AG04450 (cell line): ENCODE data around the gene CWF19L1. TPM values are rescaled to one million over a fixed set of nuclear protein-coding genes. Genes with fewer than 3 reads are reported as not detected.

Experiments
- CTCF ChIA-PET: fragments of 300-600, 350-600 bp; formaldehyde crosslinking; extraction: SDS; loops from one replicate; lab custom pipeline; 2022; ENCODE audit warnings: antibody characterized with exemption, inconsistent platforms; lab: Charles Lee
- POLR2A ChIA-PET: fragments of 350-600 bp; formaldehyde crosslinking; extraction: SDS; loops from one replicate; lab custom pipeline; 2021; ENCODE audit warnings: antibody characterized with exemption, inconsistent platforms; lab: Yijun Ruan, JAX
- DNase-seq: peaks from one replicate; pipeline ENCODE4 v3.0.0-alpha.2; 2011; ENCODE audit warnings: low read depth, low spot score
- H3K27ac ChIP-seq: one replicate; pipeline ENCODE4 v1.5.1; 2012; ENCODE audit warnings: low read depth, low read length, control low read depth
- H3K27me3 ChIP-seq: one replicate; pipeline ENCODE4 v1.6.0; 2012; ENCODE audit warnings: low read length; ENCODE audit not compliant: control insufficient read depth, insufficient read depth
- H3K4me3 ChIP-seq: 2 replicates; pipeline ENCODE4 v1.5.1; 2011; ENCODE audit warnings: mild to moderate bottlenecking, low read depth, low read length, control low read depth
- H3K9me3 ChIP-seq: 2 replicates; pipeline ENCODE4 v1.5.1; 2012; ENCODE audit warnings: low read length; ENCODE audit not compliant: control insufficient read depth, insufficient read depth
- polyA plus RNA-seq: library from polyadenylated mRNA; depleted of rRNA; stranded (reverse); fragments of >200 nt; gene quantifications from 2 replicates; pipeline ENCODE4 v1.2.3, GENCODE V29; 2011
- TF ChIP-seq, protein P1 (sequence below): IDR thresholded peaks from 2 replicates; pipeline ENCODE4 v1.5.1; 2011; ENCODE audit warnings: low read depth, low read length, control low read depth, inconsistent platforms

Gene CWF19L1
- polyA plus RNA-seq, 1 experiment, result 15.8 TPM

DNA sequence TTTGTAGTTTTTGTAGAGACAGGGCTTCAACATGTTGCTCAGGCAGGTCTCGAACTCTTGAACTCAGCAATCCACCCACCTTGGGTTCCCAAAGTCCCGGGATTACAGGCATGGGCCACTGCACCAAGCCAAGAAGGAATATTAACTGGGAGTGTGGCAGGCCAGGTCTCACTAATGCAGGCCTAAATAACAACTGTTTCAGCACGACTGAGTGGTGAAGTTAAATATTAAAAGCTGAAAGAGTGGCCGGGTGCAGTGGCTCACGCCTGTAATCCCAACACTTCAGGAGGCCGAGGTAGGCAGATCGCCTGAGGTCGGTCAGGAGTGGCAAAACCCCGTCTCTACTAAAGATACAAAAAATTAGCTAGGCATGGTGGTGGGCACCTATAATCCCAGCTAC is 59.2 kb downstream of the CWF19L1 start:
- POLR2A ChIA-PET, result no interaction called here
- H3K9me3 ChIP-seq, result no peaks in the 10 kb centered on the region
- no peaks in the 10 kb centered on the region for H3K27me3 ChIP-seq
- no peak overlapping the region for H3K4me3 ChIP-seq
- TF ChIP-seq, protein P1, sequence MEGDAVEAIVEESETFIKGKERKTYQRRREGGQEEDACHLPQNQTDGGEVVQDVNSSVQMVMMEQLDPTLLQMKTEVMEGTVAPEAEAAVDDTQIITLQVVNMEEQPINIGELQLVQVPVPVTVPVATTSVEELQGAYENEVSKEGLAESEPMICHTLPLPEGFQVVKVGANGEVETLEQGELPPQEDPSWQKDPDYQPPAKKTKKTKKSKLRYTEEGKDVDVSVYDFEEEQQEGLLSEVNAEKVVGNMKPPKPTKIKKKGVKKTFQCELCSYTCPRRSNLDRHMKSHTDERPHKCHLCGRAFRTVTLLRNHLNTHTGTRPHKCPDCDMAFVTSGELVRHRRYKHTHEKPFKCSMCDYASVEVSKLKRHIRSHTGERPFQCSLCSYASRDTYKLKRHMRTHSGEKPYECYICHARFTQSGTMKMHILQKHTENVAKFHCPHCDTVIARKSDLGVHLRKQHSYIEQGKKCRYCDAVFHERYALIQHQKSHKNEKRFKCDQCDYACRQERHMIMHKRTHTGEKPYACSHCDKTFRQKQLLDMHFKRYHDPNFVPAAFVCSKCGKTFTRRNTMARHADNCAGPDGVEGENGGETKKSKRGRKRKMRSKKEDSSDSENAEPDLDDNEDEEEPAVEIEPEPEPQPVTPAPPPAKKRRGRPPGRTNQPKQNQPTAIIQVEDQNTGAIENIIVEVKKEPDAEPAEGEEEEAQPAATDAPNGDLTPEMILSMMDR, result no peak
- CTCF ChIA-PET, result no interaction called here
- H3K27ac ChIP-seq, result no peak overlapping the region
- no peak for DNase-seq

DNA sequence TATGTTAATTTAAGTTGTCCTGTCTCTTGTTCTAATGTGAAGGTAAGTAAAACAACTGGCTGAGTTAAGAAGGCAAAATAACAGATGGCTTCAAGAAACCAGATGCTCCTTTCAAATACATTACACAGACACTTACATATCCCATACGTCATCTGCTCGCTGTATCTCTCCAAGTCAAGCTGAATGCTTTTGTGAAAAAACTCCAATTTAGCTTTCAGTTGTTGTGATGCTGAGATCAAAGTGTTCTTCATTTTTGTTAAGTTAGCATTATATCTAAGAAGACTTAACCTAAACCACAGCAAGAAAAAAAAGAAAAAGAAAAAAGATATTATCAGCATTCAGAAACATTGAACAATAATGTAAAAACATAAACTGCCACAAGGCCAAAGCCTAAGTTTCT is 63.1 kb downstream of the CWF19L1 start:
- ChIA-PET POLR2A (no interaction called here), CTCF (interaction anchor here (0.6 to 1.8 kb wide), 2 partner anchors 359 to 595 kb away, joined by 4 to 7 read pairs; no protein-coding TSS in a partner anchor)
- TF ChIP-seq, protein P1, result no peak
- Histone ChIP-seq H3K4me3 (no peak overlapping the region), H3K27me3 (no peaks in the 10 kb centered on the region), H3K27ac (no peak overlapping the region), H3K9me3 (no peaks in the 10 kb centered on the region)
- DNase-seq, result no peak

DNA sequence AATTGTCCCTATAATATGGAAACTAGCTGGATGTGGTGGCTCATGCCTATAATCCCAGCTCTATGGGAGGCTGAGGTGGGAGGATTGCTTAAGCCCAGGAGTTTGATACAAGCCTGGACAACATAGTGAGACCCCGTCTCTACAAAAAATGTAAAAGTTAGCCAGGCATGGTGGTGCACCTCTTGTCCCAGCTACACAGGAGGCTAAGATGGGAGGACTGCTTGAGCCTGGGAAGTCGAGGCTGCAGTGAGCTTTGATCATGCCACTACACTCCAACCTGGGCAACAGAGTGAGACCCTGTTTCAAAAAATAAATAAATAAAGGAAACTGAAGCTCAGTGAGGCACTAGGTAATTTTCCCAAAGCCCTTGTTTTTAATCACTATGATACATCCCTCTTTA is 65.9 kb downstream of the CWF19L1 start:
- no peak for DNase-seq
- no peaks in the 10 kb centered on the region for H3K27me3 ChIP-seq
- POLR2A ChIA-PET, result no interaction called here
- no peaks in the 10 kb centered on the region for H3K9me3 ChIP-seq
- TF ChIP-seq, protein P1, result no peak
- no peak overlapping the region for H3K27ac ChIP-seq
- CTCF ChIA-PET, result interaction anchor here (3.7 kb wide), 1 partner anchor 356 kb away, joined by 13 read pairs; no protein-coding TSS in a partner anchor
- no peak overlapping the region for H3K4me3 ChIP-seq

DNA sequence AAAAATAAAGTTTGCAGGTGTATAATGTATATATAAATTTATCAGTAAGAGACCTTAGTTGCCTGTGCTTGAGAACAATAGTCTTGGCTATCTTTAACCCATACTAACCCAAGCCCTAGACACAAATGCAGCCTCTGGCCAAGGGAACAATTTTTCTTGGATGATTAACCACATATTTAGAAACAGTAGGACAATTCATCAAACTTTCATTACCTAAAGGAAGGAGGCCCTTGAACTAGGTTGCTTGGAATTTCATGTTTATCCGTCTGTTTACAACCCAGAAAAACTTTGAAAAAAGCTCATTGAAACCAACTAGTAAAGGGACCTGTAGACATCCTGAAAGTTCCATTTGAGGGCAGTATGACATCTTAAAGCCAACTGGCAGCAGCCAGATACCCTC is 72.7 kb downstream of the CWF19L1 start:
- no peaks in the 10 kb centered on the region for H3K27me3 ChIP-seq
- H3K27ac ChIP-seq, result no peak overlapping the region
- POLR2A ChIA-PET, result no interaction called here
- TF ChIP-seq, protein P1, result no peak
- H3K4me3 ChIP-seq, result no peak overlapping the region
- CTCF ChIA-PET, result interaction anchor here (1.3 kb wide), 1 partner anchor 149 kb away, joined by 3 read pairs; no protein-coding TSS in a partner anchor
- no peak for DNase-seq
- H3K9me3 ChIP-seq, result no peaks in the 10 kb centered on the region

DNA sequence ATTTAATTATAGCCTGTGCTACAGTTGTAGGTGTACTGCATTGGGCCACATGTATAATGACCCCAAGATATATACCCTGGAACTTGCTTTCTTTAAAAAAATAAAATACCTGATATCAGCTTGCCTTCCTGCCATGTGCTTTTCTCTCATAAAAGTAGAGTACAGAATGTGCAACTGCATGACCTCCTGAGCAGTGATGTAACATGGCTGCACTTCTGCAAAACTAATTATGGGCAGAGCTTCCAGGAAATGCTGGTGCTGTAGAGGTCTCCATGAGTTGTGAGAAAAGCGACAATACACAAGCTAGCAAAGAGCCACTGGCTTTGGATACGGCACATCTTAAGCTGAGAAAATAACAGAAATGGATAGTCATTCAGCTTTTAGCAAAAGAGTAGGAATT is 75.1 kb downstream of the CWF19L1 start:
- TF ChIP-seq, protein P1, result no peak
- ChIA-PET CTCF (no interaction called here), POLR2A (no interaction called here)
- Histone ChIP-seq H3K4me3 (no peak overlapping the region), H3K9me3 (no peaks in the 10 kb centered on the region), H3K27ac (no peak overlapping the region), H3K27me3 (no peaks in the 10 kb centered on the region)
- no peak for DNase-seq
